Ascending aorta (tissue), 2 donors: ENCODE data around the gene IFNK. TPM values are rescaled to one million over a fixed set of nuclear protein-coding genes. Genes with fewer than 3 reads are reported as not detected.
"Not testable (repeated sequence)": the region's sequence is repeated elsewhere in the genome, so short reads cannot be mapped to it uniquely, and the experiment has no call there.

Experiments
- DNase-seq, 2 donors: peaks; one replicate each; pipeline ENCODE4 v3.0.0-alpha.2; 2019; ENCODE audit warnings: low spot score in 2 of 2
- H3K27ac ChIP-seq, 2 donors: fragments of 200-600 bp; sonication (generic); one replicate each; pipeline ENCODE4 v1.5.1; 2016 to 2017; ENCODE audit warnings: mild to moderate bottlenecking in 1 of 2
- H3K27me3 ChIP-seq: fragments of 200-600 bp; sonication (generic); one replicate; pipeline ENCODE4 v1.5.1; 2017
- H3K36me3 ChIP-seq, 2 donors: fragments of 200-600 bp; sonication (generic); one replicate each; pipeline ENCODE4 v1.5.1; 2016
- H3K4me1 ChIP-seq, 2 donors: fragments of 200-600 bp; sonication (generic); one replicate each; pipeline ENCODE4 v1.5.1; 2016 to 2017; ENCODE audit warnings: mild to moderate bottlenecking in 1 of 2
- H3K4me3 ChIP-seq, 2 donors: fragments of 200-600 bp; sonication (generic); one replicate each; pipeline ENCODE4 v1.5.1; 2016 to 2017; ENCODE audit warnings: mild to moderate bottlenecking in 1 of 2
- H3K9me3 ChIP-seq, 2 donors: fragments of 200-600 bp; sonication (generic); one replicate each; pipeline ENCODE4 v1.5.1; 2016
- intact Hi-C: fragments of 100-400 bp; cut with DNase I; formaldehyde crosslinking; loops from one replicate; pipeline ENCODE4 v1.15.1; 2023
- total RNA-seq: library from RNA; depleted of rRNA; stranded (reverse); fragments of >200 nt; gene quantifications from one replicate; pipeline ENCODE4 v1.1.0, GENCODE V29; 2016
- TF ChIP-seq, protein P1 (sequence below), 3 experiments: fragments of 200-600 bp in 2 of 3; fragments of 450-650 bp in 1 of 3; sonication (generic) in 2 of 3; IDR thresholded peaks; one replicate each; pipeline ENCODE4 v1.5.1; 2016 to 2019; ENCODE audit warnings: antibody characterized with exemption in 3 of 3, mild to moderate bottlenecking in 1 of 3, moderate library complexity in 1 of 3

The IFNK gene
- total RNA-seq, 1 donor from 2014 or later, result not detected

DNA sequence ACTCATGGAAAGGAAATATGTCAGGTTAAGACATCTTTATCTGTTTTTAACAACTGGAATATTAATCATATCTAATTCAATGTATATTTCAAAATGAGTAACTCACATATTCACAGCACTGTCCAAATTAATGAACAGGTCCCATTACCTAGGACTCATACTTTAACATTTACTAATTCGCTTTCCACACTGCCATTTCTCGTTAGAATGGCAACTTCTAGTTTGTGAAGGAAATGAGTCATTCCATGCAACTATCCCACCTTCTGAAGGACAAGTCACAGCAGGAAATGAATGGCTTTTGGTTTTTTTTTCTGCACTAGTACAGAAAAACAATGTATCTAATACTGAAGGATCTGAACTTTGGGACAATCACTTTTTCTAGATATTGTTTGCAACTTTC lies 24.6 kb upstream of the IFNK start:
- H3K4me1 ChIP-seq, result no peaks in the 10 kb centered on the region
- H3K36me3 ChIP-seq, result no peaks in the 10 kb centered on the region
- H3K9me3 ChIP-seq, result no peaks in the 10 kb centered on the region
- intact Hi-C loops, result no loop called here
- TF ChIP-seq, protein P1, sequence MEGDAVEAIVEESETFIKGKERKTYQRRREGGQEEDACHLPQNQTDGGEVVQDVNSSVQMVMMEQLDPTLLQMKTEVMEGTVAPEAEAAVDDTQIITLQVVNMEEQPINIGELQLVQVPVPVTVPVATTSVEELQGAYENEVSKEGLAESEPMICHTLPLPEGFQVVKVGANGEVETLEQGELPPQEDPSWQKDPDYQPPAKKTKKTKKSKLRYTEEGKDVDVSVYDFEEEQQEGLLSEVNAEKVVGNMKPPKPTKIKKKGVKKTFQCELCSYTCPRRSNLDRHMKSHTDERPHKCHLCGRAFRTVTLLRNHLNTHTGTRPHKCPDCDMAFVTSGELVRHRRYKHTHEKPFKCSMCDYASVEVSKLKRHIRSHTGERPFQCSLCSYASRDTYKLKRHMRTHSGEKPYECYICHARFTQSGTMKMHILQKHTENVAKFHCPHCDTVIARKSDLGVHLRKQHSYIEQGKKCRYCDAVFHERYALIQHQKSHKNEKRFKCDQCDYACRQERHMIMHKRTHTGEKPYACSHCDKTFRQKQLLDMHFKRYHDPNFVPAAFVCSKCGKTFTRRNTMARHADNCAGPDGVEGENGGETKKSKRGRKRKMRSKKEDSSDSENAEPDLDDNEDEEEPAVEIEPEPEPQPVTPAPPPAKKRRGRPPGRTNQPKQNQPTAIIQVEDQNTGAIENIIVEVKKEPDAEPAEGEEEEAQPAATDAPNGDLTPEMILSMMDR (IDR thresholded peaks at IDR 0.05), result no peak
- DNase-seq, result no peak
- no peak overlapping the region for H3K4me3 ChIP-seq
- no peak overlapping the region for H3K27ac ChIP-seq
- H3K27me3 ChIP-seq, result no peaks in the 10 kb centered on the region

DNA sequence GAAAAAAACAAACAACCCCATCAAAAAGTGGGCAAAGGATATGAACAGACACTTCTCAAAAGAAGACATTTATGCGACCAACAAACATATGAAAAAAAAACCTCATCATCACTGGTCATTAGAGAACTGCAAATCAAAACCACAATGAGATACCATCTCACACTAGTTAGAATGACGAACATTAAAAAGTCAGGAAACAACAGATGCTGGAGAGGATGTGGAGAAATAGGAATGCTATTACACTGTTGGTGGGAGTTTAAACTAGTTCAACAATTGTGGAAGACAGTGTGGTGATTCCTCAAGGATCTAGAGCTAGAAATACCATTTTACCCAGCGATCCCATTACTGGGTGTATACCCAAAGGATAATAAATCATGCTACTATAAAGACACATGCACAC lies 23.2 kb upstream of the IFNK start:
- intact Hi-C loops, H3K27me3 ChIP-seq, H3K36me3 ChIP-seq, H3K4me1 ChIP-seq, H3K4me3 ChIP-seq, H3K9me3 ChIP-seq, DNase-seq, H3K27ac ChIP-seq: not testable (repeated sequence)

DNA sequence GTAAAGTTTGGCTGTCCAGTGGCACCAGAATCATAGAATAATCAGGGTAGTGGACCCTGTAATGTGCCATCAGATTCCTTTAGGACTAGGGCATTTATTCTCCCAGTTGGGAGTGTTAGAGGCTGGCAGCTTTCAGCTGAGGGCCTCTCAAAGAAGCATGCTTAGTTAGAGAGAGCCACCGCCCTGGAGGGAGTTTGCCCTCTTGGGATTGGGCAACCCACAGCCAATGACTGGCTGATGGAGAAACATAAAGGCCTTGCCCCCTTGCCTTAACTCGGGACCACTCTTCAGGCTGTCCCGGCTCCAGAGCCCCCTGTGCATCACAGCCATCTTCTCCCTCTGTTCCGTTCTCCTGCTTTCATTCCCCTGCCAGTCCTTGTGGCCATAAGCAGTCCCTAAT lies 20.5 kb upstream of the IFNK start:
- TF ChIP-seq, protein P1 (IDR thresholded peaks at IDR 0.05), result no peak
- intact Hi-C loops, result no loop called here

DNA sequence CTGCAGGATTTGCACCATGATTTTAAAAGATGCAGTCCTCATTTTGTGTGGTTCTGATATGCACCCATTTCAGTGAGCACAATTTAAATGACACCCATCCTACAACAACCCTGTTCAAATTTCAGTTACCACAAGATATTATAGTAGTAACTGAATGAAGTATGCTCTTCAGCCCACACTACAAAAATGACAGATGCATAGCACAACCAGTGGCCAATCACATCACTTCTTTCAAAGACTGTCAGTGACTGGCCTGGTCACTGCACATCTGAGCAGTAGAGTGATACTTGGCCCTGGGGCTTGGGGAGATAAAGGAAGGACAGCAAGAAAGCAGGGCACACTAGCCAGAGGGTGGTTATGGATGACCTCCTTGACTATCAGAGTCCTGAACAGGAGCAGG lies 19.8 kb upstream of the IFNK start:
- intact Hi-C loops, result no loop called here
- H3K27ac ChIP-seq, result no peak overlapping the region
- peaks cover 0 to 3% of the 10 kb centered on the region in 2 donors for H3K36me3 ChIP-seq
- TF ChIP-seq, protein P1 (IDR thresholded peaks at IDR 0.05), result no peak
- no peaks in the 10 kb centered on the region for H3K27me3 ChIP-seq
- H3K4me1 ChIP-seq, result no peaks in the 10 kb centered on the region
- H3K9me3 ChIP-seq, result no peaks in the 10 kb centered on the region
- no peak overlapping the region for H3K4me3 ChIP-seq
- no peak for DNase-seq

More for the DNA sequence above, 20.5 kb upstream of the IFNK start:
- Histone ChIP-seq H3K36me3 (peaks cover 0 to 3% of the 10 kb centered on the region in 2 donors), H3K27ac (no peak overlapping the region), H3K4me3 (no peak overlapping the region), H3K4me1 (no peaks in the 10 kb centered on the region), H3K27me3 (no peaks in the 10 kb centered on the region), H3K9me3 (no peaks in the 10 kb centered on the region)
- no peak for DNase-seq

DNA sequence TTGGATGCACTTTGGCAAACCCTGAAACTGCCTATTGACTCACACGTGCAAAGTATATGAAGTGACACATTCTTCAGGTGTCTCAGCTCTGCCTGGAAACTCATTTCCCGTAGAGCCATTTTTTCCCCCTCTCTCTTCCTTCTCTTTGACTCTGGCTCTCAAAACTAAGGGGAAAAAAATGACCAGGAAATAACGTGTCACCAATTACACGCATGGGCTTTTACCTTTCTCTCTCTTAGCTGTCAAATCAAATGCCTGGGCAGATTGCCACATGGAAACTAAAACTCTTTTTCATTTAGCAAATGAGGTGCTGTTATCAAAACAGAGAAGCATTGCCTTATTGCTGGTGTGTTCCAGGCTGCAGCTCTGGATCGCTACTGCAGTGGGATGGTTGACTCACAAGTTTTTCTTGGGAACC lies 18.3 kb upstream of the IFNK start:
- intact Hi-C loops, result no loop called here
- TF ChIP-seq, protein P1 (IDR thresholded peaks at IDR 0.05), result no peak
- H3K27ac ChIP-seq, result no peak overlapping the region
- peaks cover 0 to 3% of the 10 kb centered on the region in 2 donors for H3K36me3 ChIP-seq
- H3K4me1 ChIP-seq, result no peaks in the 10 kb centered on the region
- H3K9me3 ChIP-seq, result no peaks in the 10 kb centered on the region
- H3K4me3 ChIP-seq, result no peak overlapping the region
- no peak for DNase-seq
- no peaks in the 10 kb centered on the region for H3K27me3 ChIP-seq

DNA sequence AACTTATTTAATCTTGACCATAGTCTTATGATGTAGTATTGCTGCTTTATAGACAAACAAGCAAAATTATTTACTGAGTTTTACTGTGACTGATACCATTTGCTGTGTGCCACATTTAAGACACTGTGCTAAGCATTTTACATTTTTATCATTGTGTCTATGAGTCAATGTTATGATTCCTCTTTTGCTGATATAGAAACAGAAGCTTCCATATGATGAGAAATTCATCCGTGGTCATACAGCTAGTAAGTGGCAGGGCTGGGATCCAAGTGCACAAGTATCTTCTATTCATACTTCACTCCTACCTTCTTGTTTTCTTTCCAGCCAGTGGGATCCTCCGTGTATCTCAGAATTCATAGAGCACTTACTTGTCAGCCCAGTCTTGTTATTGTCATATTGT lies 17.1 kb upstream of the IFNK start:
- Histone ChIP-seq H3K27ac (no peak overlapping the region), H3K27me3 (no peaks in the 10 kb centered on the region), H3K9me3 (no peaks in the 10 kb centered on the region), H3K36me3 (peaks cover 0 to 3% of the 10 kb centered on the region in 2 donors), H3K4me3 (no peak overlapping the region), H3K4me1 (no peaks in the 10 kb centered on the region)
- no peak for DNase-seq
- intact Hi-C loops, result no loop called here
- TF ChIP-seq, protein P1 (IDR thresholded peaks at IDR 0.05), result no peak
